K562 (cell line): ENCODE measurements around the gene FAM111B. TPM values are rescaled to one million over a fixed set of nuclear protein-coding genes. Genes with fewer than 3 reads are reported as not detected.

ENCODE experiments used
- CSDE1 ChIP-seq, 2 experiments: fragments of 450-650 bp; IDR thresholded peaks; 2 replicates each; pipeline ENCODE4 v1.6.1; 2016; ENCODE audit warnings: mild to moderate bottlenecking in 1 of 2
- DMBX1 ChIP-seq: fragments of 250-450 bp; sonication (Bioruptor Pico); IDR thresholded peaks from 2 replicates; pipeline ENCODE4 v1.8.0; 2022; ENCODE audit warnings: inconsistent platforms, mild to moderate bottlenecking, moderate library complexity, borderline replicate concordance
- ELF2 ChIP-seq: fragments of 250-450 bp; sonication (Bioruptor Pico); IDR thresholded peaks from 2 replicates; pipeline ENCODE4 v1.5.0; 2021; ENCODE audit warnings: mild to moderate bottlenecking
- EP300 ChIP-seq: IDR thresholded peaks from 2 replicates; pipeline ENCODE4 v1.6.1; 2012; ENCODE audit warnings: low read length, improper control_type of control experiment
- HNRNPH1 ChIP-seq: fragments of 200-400 bp; formaldehyde crosslinking; optimal IDR thresholded peaks from 2 replicates; pipeline ENCODE3; 2017; ENCODE audit warnings: low read depth, mild to moderate bottlenecking, low read length, moderate library complexity
- ILF3 ChIP-seq: fragments of 450-650 bp; IDR thresholded peaks from 2 replicates; pipeline ENCODE4 v1.6.1; 2018; ENCODE audit warnings: antibody characterized with exemption, mild to moderate bottlenecking, moderate library complexity, borderline replicate concordance
- JUND ChIP-seq, 2 experiments: IDR thresholded peaks; 2 replicates in 1 of 2; 3 replicates in 1 of 2; pipeline ENCODE4 v1.6.1; 2011; ENCODE audit warnings: borderline replicate concordance in 2 of 2, low read depth in 2 of 2, low read length in 2 of 2, improper control_type of control experiment in 1 of 2, missing biosample characterization in 1 of 2, missing genetic modification characterization in 1 of 2, missing genetic modification reagents in 1 of 2
- KAT8 ChIP-seq: fragments of 450-650 bp; IDR thresholded peaks from 2 replicates; pipeline ENCODE4 v1.6.1; 2016; ENCODE audit warnings: low read depth, mild to moderate bottlenecking
- NFE2 ChIP-seq: IDR thresholded peaks from 2 replicates; pipeline ENCODE4 v1.6.1; 2014; ENCODE audit warnings: antibody characterized with exemption, low read depth
- PKNOX1 ChIP-seq: fragments of 450-650 bp; IDR thresholded peaks from 2 replicates; pipeline ENCODE4 v1.6.1; 2016
- POLR3G ChIP-seq: IDR thresholded peaks from 2 replicates; pipeline ENCODE4 v1.6.1; 2011; ENCODE audit not compliant: insufficient read length, insufficient replicate concordance; ENCODE audit errors: extremely low read depth
- SETDB1 ChIP-seq: IDR thresholded peaks from one replicate; pipeline ENCODE4 v1.6.1; 2012; ENCODE audit warnings: low read length, control low read depth, inconsistent platforms
- SMARCA4 ChIP-seq: fragments of 450-650 bp; IDR thresholded peaks from 2 replicates; pipeline ENCODE4 v1.6.1; 2016
- SNRNP70 ChIP-seq: fragments of 200-400 bp; formaldehyde crosslinking; optimal IDR thresholded peaks from 2 replicates; pipeline ENCODE3; 2017; ENCODE audit warnings: low read depth, low read length
- TCF7 ChIP-seq: sonication (generic); IDR thresholded peaks from 2 replicates; pipeline ENCODE4 v1.6.1; 2016; ENCODE audit warnings: antibody characterized with exemption, borderline replicate concordance
- WHSC1 ChIP-seq: IDR thresholded peaks from one replicate; pipeline ENCODE4 v1.6.1; 2012; ENCODE audit warnings: low read length, control low read depth, inconsistent platforms
- ZNF280B ChIP-seq: fragments of 250-450 bp; sonication (Bioruptor Pico); IDR thresholded peaks from 2 replicates; pipeline ENCODE4 v1.5.1; 2021; ENCODE audit warnings: mild to moderate bottlenecking
- ZNF444 ChIP-seq: fragments of 250-450 bp; sonication (Bioruptor Pico); IDR thresholded peaks from 2 replicates; pipeline ENCODE4 v1.4.0; 2020; ENCODE audit warnings: mild to moderate bottlenecking, moderate library complexity
- ZNF586 ChIP-seq: fragments of 450-650 bp; formaldehyde crosslinking; conservative IDR thresholded peaks from 2 replicates; pipeline ENCODE4 v1.4.0; 2020; ENCODE audit warnings: mild to moderate bottlenecking, moderate library complexity
- ZNF699 ChIP-seq: fragments of 250-450 bp; sonication (Bioruptor Pico); IDR thresholded peaks from 2 replicates; pipeline ENCODE4 v1.8.0; 2021; ENCODE audit warnings: mild to moderate bottlenecking, moderate library complexity; ENCODE audit not compliant: insufficient replicate concordance
- ZNF764 ChIP-seq: fragments of 250-450 bp; sonication (Bioruptor Pico); IDR thresholded peaks from 2 replicates; pipeline ENCODE4 v1.4.0; 2020; ENCODE audit warnings: low read depth, mild to moderate bottlenecking, moderate library complexity
- polyA plus RNA-seq, 8 experiments: library from polyadenylated mRNA; depleted of rRNA in 4 of 8; stranded (reverse) in 5 of 8; unstranded in 3 of 8; fragments of >200 nt; fragmentation: Nextera tagmentation in 2 of 8; fragmentation: Illumina TruSeq in 1 of 8; extraction: Ambion mirVana in 2 of 8; extraction: Trizol in 1 of 8; gene quantifications; 2 replicates each; pipeline versions ENCODE4 v1.2.1 to v1.2.3, GENCODE V29; 2011 to 2014; ENCODE audit warnings: inconsistent platforms in 1 of 8, missing spikeins in 1 of 8
- total RNA-seq, 7 experiments: library from RNA; depleted of rRNA in 6 of 7; stranded (reverse); fragments of >200 nt in 6 of 7; fragmentation: Illumina TruSeq in 2 of 7; extraction: Trizol in 2 of 7; gene quantifications; 2 replicates each; pipeline versions ENCODE4 v1.2.1 to v1.2.3, GENCODE V29; 2011 to 2021; ENCODE audit warnings: low replicate concordance in 1 of 7
- TF ChIP-seq, protein P1 (sequence below), 2 experiments: fragments of 450-650 bp; conservative IDR thresholded peaks; 2 replicates each; pipeline ENCODE4 v1.6.1; 2017; ENCODE audit warnings: mild to moderate bottlenecking in 2 of 2, moderate library complexity in 2 of 2
- TF ChIP-seq, protein P2 (sequence below): fragments of 450-650 bp; conservative IDR thresholded peaks from 2 replicates; pipeline ENCODE4 v1.6.1; 2016; ENCODE audit warnings: missing genetic modification characterization, low read depth, mild to moderate bottlenecking, control low read depth, missing compliant biosample characterization

Gene FAM111B
- total and polyA plus RNA-seq, 9 of the 15 experiments (the other 6 are each of a cell fraction or from before 2014, with no cell fraction given) = 0.01 to 0.33 (median 0.06) TPM; not detected in 5

GRCh38 chr11:59144579-59145345, 37.7 kb downstream of the FAM111B start (continued):
- peak; percentile 62 for TF ChIP-seq PKNOX1
- no peak for TF ChIP-seq KAT8
- TF ChIP-seq ZNF586 = no peak
- no peak for TF ChIP-seq ZNF280B (CRISPR knock-in tag)
- TF ChIP-seq ILF3 = no peak
- no peak for TF ChIP-seq POLR3G
- no peak for TF ChIP-seq SMARCA4
- TF ChIP-seq SETDB1 = no peak
- TF ChIP-seq ELF2 (CRISPR knock-in tag) = peak; percentile 81
- no peak; the same call in 1 of the 2 replicates for TF ChIP-seq JUND (IDR thresholded peaks at IDR 0.05; ENCODE audit: borderline replicate concordance, low read depth, low read length)
- TF ChIP-seq JUND (tag; IDR thresholded peaks at IDR 0.05; ENCODE audit: borderline replicate concordance, low read depth, low read length) = no peak
- no peak for TF ChIP-seq HNRNPH1
- no peak for TF ChIP-seq ZNF444 (CRISPR knock-in tag)
- no peak for TF ChIP-seq SNRNP70
- no peak for TF ChIP-seq WHSC1
- TF ChIP-seq, protein P1, sequence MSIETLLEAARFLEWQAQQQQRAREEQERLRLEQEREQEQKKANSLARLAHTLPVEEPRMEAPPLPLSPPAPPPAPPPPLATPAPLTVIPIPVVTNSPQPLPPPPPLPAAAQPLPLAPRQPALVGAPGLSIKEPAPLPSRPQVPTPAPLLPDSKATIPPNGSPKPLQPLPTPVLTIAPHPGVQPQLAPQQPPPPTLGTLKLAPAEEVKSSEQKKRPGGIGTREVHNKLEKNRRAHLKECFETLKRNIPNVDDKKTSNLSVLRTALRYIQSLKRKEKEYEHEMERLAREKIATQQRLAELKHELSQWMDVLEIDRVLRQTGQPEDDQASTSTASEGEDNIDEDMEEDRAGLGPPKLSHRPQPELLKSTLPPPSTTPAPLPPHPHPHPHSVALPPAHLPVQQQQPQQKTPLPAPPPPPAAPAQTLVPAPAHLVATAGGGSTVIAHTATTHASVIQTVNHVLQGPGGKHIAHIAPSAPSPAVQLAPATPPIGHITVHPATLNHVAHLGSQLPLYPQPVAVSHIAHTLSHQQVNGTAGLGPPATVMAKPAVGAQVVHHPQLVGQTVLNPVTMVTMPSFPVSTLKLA (conservative IDR thresholded peaks at IDR 0.05) = peak; percentile 76 to 88
- TF ChIP-seq TCF7 = no peak
- TF ChIP-seq ZNF764 (CRISPR knock-in tag) = no peak
- 0 out of 2 replicates have a peak, but pooled peaks have one; percentile 16 for TF ChIP-seq EP300
- TF ChIP-seq, protein P2, sequence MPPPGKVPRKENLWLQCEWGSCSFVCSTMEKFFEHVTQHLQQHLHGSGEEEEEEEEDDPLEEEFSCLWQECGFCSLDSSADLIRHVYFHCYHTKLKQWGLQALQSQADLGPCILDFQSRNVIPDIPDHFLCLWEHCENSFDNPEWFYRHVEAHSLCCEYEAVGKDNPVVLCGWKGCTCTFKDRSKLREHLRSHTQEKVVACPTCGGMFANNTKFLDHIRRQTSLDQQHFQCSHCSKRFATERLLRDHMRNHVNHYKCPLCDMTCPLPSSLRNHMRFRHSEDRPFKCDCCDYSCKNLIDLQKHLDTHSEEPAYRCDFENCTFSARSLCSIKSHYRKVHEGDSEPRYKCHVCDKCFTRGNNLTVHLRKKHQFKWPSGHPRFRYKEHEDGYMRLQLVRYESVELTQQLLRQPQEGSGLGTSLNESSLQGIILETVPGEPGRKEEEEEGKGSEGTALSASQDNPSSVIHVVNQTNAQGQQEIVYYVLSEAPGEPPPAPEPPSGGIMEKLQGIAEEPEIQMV (tag) = no peak
- peak; percentile 24; the same call in 1 of the 2 replicates for TF ChIP-seq DMBX1 (CRISPR knock-in tag)
- TF ChIP-seq CSDE1 (IDR thresholded peaks at IDR 0.05) = no peak; a peak in 1 of 4 replicates
- TF ChIP-seq ZNF699 (CRISPR knock-in tag) = no peak
- no peak for TF ChIP-seq NFE2
